ENCODE data around the gene SLC29A2.
A peak's percentile ranks its signal among the peaks of the same experiment; 100 is the strongest.

Gene SLC29A2

GRCh38 chr11:66335531-66336233 lies 35.9 kb downstream of the SLC29A2 start:
- peak overlapping the region; percentile 95 for H3K27ac ChIP-seq
- DNase-seq (ENCODE audit: low read depth, low spot score) = no peak

- H3K27ac ChIP-seq = peak overlapping the region; percentile 95
- no peak for DNase-seq (ENCODE audit: low read depth, low spot score)
Observed at GRCh38 chr11:66334605-66335442, 36.7 kb downstream of the SLC29A2 start.

- H3K27ac ChIP-seq = no peak overlapping the region
- DNase-seq (ENCODE audit: low read depth, low spot score) = no peak
Observed at GRCh38 chr11:66333896-66334604, 37.5 kb downstream of the SLC29A2 start.

DNA sequence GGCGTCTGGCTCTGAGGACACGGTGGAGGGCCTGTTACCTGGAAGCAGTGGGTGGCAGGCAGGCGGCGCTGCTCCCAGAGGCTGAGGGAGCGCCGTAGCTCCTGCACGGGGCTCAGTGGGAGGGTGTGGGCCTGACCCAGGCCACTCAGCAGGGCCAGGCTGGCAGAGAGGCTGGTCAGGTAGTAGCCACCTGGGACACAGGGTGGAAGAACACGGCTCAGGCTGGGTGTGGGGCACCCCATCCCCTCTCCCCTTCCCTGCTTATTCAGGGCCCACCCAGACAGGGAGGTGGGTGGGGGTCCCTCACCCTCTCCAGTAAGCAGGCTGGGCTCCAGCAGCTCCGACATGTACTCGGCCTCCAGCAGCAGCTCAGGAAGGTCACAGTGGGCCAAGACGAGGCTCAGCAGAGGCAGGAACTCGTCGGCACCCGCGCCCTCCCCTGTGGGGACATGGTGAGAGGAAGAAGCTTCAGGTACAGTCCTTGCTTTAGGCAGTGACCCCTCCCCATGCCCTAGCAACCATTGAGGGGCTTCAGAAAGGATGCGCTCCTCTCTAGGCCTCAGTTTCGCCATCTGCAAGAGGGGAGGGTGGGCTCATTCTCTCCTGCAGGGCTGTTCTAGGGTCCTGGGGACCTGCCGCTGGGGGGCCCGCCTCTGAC lies 38.2 kb downstream of the SLC29A2 start:
- H3K27ac ChIP-seq = no peak overlapping the region
- DNase-seq (ENCODE audit: low read depth, low spot score) = no peak

DNA sequence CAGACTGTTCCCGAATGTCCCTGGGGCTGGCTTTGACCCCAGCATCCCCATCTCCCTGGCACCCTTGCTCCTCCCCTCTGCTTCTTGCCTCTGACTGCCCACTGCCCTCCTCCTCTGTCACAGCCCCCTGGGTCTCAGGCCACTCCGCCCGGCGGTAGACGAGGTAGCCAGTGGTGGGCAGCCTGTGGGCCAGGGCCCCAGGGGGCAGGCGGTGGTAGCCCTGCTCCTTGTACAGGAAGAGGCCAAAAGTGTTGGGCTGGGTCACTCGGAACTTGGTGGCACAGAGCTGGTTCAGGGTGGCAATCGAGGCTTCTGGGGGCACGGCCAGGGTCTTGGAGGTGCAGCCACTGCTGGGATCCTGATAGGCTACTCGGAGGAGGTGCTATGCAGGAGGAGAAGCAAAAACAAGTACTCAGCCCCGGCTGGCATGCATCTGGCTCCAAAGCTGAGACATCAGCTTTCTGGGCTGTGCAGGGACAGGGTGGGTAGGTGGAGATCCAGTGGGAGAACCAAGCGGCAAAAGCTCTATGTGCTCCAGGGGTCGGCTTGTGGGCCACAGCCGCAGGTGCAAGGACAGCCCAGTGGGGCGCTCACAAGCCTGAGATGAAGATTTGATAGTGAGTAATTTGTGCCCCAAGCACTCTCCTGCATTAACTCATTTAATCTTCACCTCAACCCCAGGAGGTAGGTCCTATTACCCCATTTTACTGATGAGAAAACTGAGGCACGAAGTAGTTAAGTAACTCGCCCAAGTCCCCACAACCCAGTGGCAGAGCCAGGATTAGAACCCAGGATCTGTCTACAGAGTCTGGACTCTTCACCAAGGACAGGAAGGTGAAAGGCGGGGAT lies 39.0 kb downstream of the SLC29A2 start:
- no peak overlapping the region for H3K27ac ChIP-seq
- no peak for DNase-seq (ENCODE audit: low read depth, low spot score)

DNA sequence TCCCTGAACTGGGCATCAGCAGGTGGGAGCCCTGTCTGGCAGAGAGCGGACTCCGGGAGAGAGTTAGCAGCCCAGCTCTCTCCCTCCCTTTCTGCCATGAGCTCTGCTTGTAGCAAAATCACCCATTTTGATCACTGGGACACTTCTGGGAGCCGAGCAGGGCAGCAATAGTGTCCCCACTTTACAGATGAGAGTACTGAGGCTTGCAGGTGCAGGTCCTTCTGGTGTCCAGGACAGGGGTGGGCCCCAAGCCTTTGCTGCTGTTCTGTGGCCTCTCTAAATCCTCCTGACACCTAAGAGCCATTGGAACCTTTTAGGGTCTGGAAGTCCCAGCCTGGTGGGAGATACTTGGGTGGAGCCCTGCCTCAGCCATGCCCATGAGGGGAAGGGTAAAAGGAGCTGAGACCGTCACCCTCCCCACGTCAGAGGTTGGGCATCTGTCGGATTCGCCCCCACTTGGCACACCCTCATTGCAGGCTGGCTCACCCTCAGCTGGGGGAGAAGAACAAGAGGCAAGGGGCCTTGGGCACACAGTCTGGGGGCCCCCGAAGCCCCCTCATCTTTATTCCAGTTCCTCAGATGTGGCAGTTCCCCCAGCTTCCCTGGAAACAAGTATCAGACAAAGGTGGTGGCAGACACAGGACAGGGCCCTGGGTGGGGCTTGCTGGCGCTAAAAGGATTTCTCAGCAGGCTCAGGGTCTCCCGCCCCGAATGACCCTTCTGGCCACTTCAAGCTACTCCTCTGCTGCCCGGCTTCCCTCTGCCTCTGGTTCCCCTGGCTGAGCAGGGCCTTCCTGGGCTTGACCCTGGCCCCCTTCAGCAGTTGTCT lies 39.8 kb downstream of the SLC29A2 start:
- DNase-seq (ENCODE audit: low read depth, low spot score) = no peak
- no peak overlapping the region for H3K27ac ChIP-seq

DNA sequence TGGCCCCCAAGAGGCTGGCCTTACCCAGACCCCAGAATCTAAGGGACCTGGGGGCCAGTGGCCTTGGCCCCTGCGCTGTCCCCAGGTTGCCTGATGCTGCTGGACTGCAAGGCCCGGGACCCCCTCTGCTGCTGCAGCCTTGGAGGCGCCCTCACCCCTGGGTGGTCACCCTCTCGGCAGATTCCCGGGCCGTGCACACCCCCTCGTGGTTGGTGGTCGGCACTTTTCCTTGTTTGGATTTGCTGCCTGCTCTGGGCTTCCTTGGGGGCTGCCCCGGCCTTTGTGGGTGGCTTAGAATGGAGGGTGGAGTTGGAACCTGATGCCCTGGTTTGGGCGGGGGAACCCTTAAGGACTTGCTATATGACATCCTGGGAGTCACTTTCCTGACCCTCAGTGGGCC lies 40.6 kb downstream of the SLC29A2 start:
- no peak for DNase-seq (ENCODE audit: low read depth, low spot score)
- no peak overlapping the region for H3K27ac ChIP-seq

DNA sequence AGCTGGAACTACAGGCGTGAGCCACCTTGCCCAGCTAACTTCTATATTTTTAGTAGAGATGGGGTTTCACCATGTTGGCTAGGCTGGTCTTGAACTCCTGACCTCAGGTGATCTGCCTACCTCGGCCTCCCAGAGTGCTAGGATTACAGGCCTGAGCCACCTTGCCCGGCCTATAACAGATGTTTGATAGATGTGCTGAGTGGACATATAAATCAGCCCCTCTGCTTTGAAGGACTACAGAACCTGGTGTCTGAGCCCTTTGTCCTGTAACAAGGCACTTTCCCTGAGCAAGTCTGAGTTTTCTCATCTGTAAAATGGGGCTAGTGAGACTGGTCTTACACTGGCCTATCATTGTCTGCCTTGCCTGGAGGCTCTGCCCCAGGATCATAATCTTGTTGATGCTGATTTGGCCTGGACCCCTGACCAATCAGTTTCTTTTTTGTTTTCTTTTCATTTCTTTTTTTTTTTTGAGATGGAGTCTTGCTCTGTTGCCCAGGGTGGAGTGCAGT lies 42.3 kb downstream of the SLC29A2 start:
- peak overlapping the region; percentile 71 for H3K27ac ChIP-seq
- DNase-seq (ENCODE audit: low read depth, low spot score) = no peak

- no peak for DNase-seq (ENCODE audit: low read depth, low spot score)
- H3K27ac ChIP-seq = peak overlapping the region; percentile 71
Observed at GRCh38 chr11:66328302-66329144, 43.0 kb downstream of the SLC29A2 start.

DNA sequence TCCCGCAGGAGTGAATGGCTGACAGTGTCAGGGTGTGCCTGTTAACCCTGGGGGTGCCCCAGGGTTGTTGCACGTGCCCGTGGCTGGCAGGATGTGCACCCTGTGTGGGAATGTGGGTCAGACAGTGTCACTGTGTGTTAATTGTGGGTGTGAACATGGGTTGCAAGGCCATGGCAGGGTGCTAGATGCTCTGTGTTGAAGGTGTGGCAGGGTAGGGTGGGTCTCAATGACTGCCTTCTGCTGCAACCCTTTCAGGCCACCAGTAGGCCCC lies 43.6 kb downstream of the SLC29A2 start:
- peak overlapping the region; percentile 71 for H3K27ac ChIP-seq
- DNase-seq (ENCODE audit: low read depth, low spot score) = no peak

GRCh38 chr11:66327171-66328030 lies 44.2 kb downstream of the SLC29A2 start:
- peak overlapping the region; percentile 71 for H3K27ac ChIP-seq
- DNase-seq (ENCODE audit: low read depth, low spot score) = no peak

GRCh38 chr11:66326261-66327111 lies 45.1 kb downstream of the SLC29A2 start:
- no peak for DNase-seq (ENCODE audit: low read depth, low spot score)
- H3K27ac ChIP-seq = peak overlapping the region; percentile 71

DNA sequence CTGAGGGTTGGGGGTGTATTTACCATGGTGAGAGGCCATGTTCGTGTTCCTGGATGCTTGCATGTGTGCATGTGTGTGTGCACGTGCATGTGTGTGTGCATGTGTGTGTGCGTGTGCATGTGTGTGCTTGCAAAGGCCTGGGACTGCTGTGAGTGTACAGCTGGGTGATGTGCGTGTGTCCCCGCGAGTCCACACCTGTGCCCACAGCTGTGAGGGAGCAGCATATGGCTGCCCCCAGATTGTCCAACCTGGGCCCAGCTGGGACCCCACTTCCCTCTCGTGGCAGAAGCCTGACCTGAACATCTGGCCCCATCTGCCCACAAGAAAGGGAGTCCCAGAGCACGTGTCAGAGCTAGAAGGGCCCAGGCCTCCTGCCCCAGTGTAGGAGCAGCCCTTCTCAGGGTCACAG lies 46.3 kb downstream of the SLC29A2 start:
- no peak overlapping the region for H3K27ac ChIP-seq
- no peak for DNase-seq (ENCODE audit: low read depth, low spot score)

DNA sequence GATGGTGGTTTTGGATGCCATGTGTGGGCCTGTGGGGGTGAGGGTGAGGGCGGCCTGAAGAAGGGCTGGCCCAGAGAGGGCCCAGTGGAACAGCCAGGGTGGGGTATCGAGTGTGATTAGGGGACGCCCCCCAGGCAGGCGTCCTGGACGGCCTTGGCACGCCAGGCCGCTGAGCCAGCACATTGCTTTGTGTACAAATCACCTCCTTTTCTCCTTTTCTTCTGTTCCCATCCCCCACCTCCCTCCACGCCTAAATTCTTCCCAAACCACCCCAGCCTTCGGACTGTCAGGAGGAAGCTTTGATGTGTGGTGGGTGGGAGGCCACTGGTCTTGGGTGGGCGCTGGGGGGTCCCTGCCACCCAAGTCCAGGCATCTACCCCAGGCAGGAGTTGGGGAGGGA lies 46.9 kb downstream of the SLC29A2 start:
- no peak overlapping the region for H3K27ac ChIP-seq

GRCh38 chr11:66323684-66324083 lies 47.9 kb downstream of the SLC29A2 start:
- DNase-seq (ENCODE audit: low read depth, low spot score) = no peak
- no peak overlapping the region for H3K27ac ChIP-seq

More for the DNA sequence above, 46.9 kb downstream of the SLC29A2 start:
- DNase-seq (ENCODE audit: low read depth, low spot score) = no peak

All from epithelial cell of prostate (primary cell).